BJ (cell line): ENCODE results near the gene CLEC16A. TPM values are rescaled to one million over a fixed set of nuclear protein-coding genes. Genes with fewer than 3 reads are reported as not detected.

Experiments used
- CTCF ChIA-PET: fragments of 350-600 bp; formaldehyde crosslinking; extraction: SDS; loops from one replicate; lab custom pipeline; 2021; ENCODE audit warnings: antibody characterized with exemption, inconsistent platforms; lab: Yijun Ruan, JAX
- POLR2A ChIA-PET: fragments of 300-600 bp; sonication (Branson Sonifier 250); formaldehyde crosslinking; extraction: SDS; loops from one replicate; lab custom pipeline; 2021; ENCODE audit warnings: antibody characterized with exemption; lab: Charles Lee
- DNase-seq: peaks from one replicate; pipeline ENCODE4 v3.0.0-alpha.2; 2011; ENCODE audit warnings: low read depth
- H3K27me3 ChIP-seq: 2 replicates; pipeline ENCODE4 v1.6.0; 2011; ENCODE audit warnings: low read length; ENCODE audit not compliant: control insufficient read depth, insufficient read depth
- H3K36me3 ChIP-seq: 2 replicates; pipeline ENCODE4 v1.5.1; 2011; ENCODE audit warnings: low read length; ENCODE audit not compliant: control insufficient read depth, insufficient read depth
- H3K4me3 ChIP-seq: 2 replicates; pipeline ENCODE4 v1.5.1; 2011; ENCODE audit warnings: low read depth, mild to moderate bottlenecking, control low read depth, low read length
- CTCF ChIP-seq: IDR thresholded peaks from 2 replicates; pipeline ENCODE4 v1.5.1; 2011; ENCODE audit warnings: low read depth, mild to moderate bottlenecking, control low read depth, inconsistent platforms, low read length, moderate library complexity; ENCODE audit not compliant: insufficient read depth
- polyA plus RNA-seq: library from polyadenylated mRNA; depleted of rRNA; stranded (reverse); fragments of >200 nt; gene quantifications from 2 replicates; pipeline ENCODE4 v1.2.3, GENCODE V29; 2011

The CLEC16A gene
- polyA plus RNA-seq, 1 experiment, result 8.7 TPM

GRCh38 chr16:11047057-11047456 is 102.7 kb downstream of the CLEC16A start:
- no peaks in the 10 kb centered on the region for H3K27me3 ChIP-seq
- no peak for TF ChIP-seq CTCF
- ChIA-PET CTCF (interaction anchor here (1.0 to 1.7 kb wide), 3 partner anchors 13 to 210 kb away, joined by 3 to 4 read pairs (median 3); partner anchors contain the start of gene SOCS1), POLR2A (no interaction called here)
- DNase-seq, result peak; percentile 68
- no peak overlapping the region for H3K4me3 ChIP-seq
- H3K36me3 ChIP-seq, result peaks cover 10% of the 10 kb centered on the region

- ChIA-PET CTCF (interaction anchor here (1.0 to 1.8 kb wide), 4 partner anchors 11 to 209 kb away, joined by 3 to 9 read pairs (median 4); partner anchors contain the start of gene SOCS1), POLR2A (no interaction called here)
- no peaks in the 10 kb centered on the region for H3K27me3 ChIP-seq
- peaks cover 10% of the 10 kb centered on the region for H3K36me3 ChIP-seq
- no peak overlapping the region for H3K4me3 ChIP-seq
- DNase-seq, result no peak
- TF ChIP-seq CTCF, result no peak
Observed at GRCh38 chr16:11047939-11048800, 103.8 kb downstream of the CLEC16A start.

GRCh38 chr16:11049396-11050059 is 105.2 kb downstream of the CLEC16A start:
- POLR2A ChIA-PET, result no interaction called here
- CTCF ChIA-PET, result interaction anchor here (1.2 to 1.8 kb wide), 3 partner anchors 10 to 90 kb away, joined by 4 to 9 read pairs (median 5); no protein-coding TSS in a partner anchor
- Histone ChIP-seq H3K36me3 (peaks cover 10% of the 10 kb centered on the region), H3K27me3 (no peaks in the 10 kb centered on the region), H3K4me3 (no peak overlapping the region)
- DNase-seq, result no peak
- no peak for TF ChIP-seq CTCF

- ChIA-PET POLR2A (no interaction called here), CTCF (interaction anchor here (1.2 kb wide), 1 partner anchor 89 kb away, joined by 4 read pairs; no protein-coding TSS in a partner anchor)
- Histone ChIP-seq H3K4me3 (no peak overlapping the region), H3K36me3 (peaks cover 10% of the 10 kb centered on the region), H3K27me3 (no peaks in the 10 kb centered on the region)
- DNase-seq, result no peak
- TF ChIP-seq CTCF, result no peak
Observed at GRCh38 chr16:11050536-11050935, 106.2 kb downstream of the CLEC16A start.

GRCh38 chr16:11050944-11051343 is 106.6 kb downstream of the CLEC16A start:
- POLR2A ChIA-PET, result no interaction called here
- Histone ChIP-seq H3K36me3 (peaks cover 10% of the 10 kb centered on the region), H3K27me3 (no peaks in the 10 kb centered on the region), H3K4me3 (no peak overlapping the region)
- TF ChIP-seq CTCF, result no peak
- no peak for DNase-seq
- CTCF ChIA-PET, result no interaction called here
